Measurements from ENCODE around the gene PPM1N.

- no peak for TF ChIP-seq CTCF (IDR thresholded peaks at IDR 0.05 in 4 of 5, conservative IDR thresholded peaks at IDR 0.05 in 1 of 5)
- no peak for TF ChIP-seq POLR2A (IDR thresholded peaks at IDR 0.05)
These were observed 3.9 kb upstream of the PPM1N start for GRCh38 chr19:45494261-45494916.
